Fibroblast of skin of left biceps (primary cell): ENCODE results near the gene PEX14.

Experiments used
- DNase-seq, 2 experiments: peaks; one replicate each; pipeline ENCODE4 v3.0.0-alpha.2; 2013; ENCODE audit warnings: low read depth in 2 of 2

PEX14 gene

DNA sequence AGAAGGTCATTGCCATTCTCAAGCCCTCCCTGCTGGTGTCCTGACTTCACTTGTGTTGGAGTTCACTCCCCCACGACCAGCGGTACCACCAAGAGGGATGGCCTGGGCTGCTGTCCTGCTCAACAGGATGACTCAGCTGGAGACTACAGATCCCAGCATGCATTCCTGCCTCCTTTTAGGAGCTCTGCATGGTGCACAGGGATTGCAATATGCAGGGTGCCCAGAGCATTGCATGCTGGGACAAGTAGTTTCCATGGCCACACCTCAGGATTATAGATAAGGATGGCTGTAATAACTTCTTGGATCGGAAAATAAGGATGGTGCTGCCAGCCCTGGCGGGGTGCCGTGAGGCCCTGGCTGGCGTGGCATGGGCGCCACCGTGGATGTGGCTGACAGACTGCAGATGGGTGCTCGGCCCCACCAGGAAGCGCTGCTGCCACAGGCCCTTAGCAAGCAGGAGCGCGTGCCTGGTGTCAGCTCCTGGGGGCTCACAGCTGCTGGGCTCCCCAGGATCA is 171.7 kb downstream of the PEX14 start:
- DNase-seq = no peak

DNA sequence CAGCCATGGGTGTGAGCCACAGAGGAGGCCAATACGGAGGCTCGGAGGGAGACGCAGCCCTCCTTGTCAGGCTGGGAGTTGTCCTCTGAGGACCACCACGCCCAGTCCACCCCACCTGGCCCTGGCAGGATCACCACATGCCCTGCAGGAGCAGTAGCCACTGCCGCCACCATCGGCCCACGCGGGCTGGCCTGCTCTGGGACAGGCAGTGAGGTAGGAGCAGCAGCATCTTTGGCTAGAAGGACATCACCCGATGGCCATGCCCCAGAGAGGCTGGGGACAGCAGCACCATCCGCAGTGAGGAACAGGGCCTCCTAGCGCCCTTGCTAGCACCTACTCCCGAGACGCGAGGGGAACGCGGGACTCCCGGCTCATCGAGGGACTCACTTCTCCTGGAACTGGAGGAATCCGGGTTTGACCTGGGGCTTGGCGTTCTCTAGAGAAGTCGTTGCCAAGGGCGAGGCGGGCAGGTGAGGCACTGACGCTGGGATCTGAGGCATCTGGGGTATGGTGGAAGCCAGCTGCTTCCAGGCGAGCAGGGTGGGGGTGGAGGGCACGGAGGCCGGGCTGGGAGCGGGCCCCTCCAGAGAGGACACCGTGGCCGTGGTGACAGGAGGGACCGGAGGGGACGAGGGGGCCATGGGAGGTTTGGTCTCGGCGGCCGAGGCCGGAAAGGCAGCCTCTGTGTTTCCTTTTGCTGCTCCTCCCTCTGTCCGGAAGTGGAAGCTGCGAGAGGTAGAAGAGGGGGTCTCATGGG is 172.8 kb downstream of the PEX14 start:
- DNase-seq = no peak

DNA sequence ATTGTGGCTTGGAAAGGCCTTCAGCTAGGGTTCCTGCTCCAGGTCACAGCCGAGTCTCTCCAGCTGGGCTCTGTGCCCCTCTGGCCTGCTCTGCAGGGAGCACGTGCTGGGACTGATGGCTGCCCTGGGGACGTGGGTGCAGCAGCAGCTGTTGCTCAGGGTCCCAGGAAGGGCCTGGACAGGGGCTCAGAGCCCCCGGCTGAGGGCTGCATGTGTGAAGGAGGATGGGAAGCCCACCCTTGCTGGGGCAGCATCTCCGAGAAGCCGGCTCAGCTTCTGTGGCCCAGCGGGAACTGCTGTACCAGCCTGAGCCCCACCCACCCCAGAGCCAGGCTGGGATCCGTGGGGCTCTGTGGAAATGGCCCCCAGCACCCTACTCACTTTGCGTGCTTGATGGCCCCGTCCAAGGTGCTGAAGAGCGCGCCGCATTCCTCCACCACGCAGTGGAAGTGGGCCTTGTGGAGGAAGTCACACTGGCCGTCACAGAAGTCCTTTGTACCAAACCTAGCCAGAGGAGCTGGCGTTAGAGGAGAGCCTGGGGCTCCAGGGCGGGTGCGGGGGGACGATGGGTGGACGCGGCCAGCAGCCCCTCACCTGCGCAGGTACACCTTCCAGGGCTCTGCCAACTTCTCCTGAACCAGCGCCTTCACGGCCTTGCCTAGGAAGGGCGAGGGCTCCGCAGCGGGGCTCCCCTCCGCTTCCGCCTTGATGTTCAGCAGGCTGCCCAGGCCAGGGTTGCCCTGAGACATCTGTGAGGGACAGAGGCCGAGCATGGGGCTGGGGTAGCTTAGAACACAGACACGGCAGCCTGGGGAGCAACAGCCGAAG is 174.2 kb downstream of the PEX14 start:
- no peak for DNase-seq

DNA sequence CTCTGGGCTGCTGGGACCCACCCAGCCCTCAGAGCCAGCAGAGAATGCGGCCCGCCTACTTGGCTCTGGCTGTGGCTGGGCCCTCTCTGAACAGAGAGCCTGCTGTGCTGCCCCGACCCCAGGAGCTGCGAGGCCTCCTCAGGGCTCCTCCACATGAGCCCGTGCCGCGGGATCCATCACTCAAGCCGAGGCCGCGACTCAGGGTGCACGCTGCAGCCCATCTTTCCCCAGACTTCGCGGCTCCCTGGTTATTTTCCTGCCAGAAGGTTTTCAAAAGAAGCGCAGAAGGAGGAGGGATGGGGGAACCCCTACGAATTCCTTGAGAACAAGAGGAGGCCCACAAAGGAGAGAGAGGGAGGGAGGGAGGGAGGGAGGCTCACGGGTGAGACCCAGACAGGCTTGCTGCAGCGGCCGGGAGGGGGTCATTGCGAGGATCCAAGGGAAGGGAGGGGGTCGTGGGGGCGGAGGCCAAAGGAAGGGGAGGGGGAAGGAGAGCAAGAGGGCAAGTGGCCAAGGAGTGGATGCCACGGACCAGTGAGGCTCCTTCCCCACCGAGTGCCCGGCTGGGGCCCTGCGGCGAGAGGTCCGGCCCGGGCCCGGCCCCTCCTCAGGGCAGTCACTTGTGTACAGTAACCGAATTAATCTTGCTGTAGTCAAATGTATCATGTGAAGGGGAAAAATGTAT is 174.9 kb downstream of the PEX14 start:
- no peak for DNase-seq

DNA sequence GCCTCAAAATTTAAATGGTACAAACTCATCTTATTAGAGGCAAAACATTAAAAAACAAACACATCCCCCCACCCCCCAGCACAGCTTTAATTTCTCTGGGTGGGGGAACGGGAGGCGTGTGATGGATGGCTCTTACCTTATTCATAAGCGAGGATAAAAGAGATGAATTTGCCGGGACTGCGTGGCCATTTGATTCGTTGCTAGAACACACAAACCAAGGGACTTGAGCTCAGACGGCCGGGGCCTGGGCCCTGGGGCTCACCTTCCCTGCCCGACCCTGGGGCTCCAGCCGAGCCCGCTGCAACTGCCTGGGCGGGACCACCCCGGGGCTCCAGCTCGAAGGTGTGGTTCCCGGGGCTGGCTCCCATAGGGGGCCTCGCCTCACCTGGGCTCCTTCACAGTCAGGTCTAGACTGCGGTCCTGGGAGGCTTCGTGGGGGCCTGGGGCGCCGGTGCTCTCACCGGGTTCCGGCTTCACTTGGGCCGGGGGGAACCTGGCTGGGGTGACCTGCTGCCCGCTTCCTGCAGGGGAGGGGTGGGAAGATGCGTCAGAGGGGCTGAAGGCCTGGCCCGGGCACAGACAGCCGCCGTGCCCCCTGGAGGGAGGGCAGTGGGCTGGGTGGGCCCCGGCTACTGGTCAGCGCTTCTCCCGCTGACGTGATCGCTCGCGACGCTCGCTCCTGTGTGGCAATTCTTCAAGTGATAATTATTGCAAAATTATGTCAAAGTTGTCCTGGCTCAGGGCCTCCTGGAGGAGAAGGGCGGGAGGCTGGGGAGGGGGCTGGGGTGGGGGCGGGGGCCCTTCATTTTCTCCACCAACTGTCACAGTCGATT is 176.0 kb downstream of the PEX14 start:
- no peak for DNase-seq

DNA sequence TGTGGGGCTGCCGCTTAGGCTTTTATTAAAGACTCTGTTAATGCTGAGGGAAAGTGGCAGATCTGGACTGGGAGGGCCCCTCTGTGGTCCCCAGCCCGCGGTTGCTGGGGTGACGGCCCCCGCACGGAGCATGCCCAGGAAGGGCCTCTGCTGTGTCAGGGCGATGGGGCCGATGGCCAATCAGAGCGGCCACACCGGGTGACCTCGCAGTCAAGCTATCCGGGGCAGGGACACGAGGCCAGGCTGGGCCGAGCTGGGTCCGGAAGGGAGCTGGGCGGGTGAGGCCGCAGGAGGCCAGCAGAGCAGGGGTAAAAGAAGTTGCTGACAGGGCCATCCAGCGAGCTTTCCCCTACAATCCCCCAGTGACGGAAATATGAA is 176.6 kb downstream of the PEX14 start:
- DNase-seq = no peak

DNA sequence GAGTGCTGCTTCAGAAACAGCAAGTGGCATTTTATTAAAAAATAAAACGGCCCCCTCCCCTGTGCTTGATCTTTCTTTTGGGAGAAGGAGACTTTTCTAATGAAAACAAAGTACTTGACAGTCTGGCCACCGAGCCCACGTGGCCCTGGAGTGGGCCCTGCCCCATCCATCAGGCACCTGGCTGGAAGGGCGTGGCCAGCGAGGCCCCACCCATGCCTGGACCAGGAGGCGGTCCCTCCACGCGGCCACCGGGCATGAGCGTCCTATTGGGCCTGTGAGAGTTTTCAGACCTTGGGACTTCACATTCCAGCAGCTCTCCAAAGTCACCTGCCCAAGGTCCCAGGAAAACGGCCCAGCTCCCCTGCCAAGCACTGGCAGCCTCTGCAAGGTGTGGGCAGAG is 177.0 kb downstream of the PEX14 start:
- no peak for DNase-seq

DNA sequence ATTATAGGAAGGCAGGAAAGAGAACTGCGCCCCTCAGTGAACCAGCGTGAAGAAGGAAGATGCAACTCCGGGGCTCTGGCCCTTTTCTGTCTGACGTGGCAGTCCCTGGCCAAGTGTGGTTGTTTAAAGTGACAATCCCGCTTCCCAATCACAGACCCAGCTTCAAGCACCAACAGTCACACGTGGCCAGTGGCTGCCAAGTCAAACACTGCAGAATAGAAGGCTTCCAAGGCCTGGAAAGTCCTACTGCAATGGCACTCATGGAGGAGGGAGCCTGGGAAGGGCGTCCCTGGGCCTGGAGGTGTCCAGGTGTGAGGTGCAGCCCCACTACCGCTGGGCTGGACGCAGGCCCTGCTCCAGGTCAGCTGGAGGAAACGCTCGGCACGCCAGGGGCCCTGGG is 177.9 kb downstream of the PEX14 start:
- DNase-seq = no peak

DNA sequence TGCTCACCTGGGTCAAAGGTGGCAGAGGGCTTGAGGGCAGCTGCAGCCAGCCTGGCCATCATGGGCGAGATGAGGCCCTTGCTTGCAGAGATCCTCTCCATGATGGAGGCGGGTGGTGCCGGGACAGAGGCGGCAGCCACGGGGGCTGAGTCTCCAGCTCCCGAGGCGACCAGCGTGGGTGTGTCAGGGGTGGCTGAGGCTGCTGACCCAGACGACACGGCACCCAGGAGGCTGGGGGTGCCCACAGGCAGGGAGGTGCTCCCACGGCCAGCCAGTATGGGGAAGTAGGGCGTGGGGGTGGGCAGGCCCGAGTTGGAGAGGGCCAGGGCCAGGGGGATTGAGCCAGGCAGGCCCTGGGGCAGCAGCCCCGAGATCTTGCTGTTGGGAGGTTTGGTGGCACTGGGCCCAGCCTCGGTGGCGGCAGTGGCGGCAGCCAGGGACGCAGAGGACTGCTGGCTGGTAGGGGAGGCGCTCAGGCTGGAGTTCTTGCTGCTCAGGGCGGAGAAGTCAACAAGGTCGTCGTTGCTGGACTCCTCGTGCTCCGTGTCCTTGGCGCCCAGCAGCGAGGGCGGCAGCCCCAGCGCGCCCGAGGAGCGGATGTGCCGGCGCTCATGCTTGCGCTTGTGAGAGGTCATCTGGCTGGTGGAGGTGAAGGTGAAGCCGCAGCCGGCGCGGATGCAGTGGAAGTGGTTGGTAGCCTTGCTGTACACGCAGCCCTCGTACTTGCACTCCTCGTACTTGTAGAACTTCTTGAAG is 178.8 kb downstream of the PEX14 start:
- DNase-seq = no peak

DNA sequence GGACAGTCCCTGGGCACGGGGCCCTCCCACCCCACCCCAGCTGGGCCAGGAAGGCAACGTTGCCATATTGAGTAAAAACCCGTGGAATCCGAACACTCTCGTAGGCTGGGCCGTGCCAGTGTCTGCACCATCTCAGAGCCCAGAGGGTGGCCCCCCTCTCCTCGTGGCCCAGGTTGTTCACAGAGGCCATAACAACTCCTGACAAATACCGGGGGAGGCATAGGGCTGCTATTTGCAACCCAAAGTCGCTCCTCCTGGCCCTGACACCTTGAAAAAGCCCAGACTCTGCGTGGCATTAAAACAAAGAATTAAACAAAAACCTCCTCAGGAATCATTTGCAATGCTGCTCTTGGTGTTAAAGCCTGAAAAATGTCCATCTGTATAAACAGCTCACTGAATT is 180.3 kb downstream of the PEX14 start:
- DNase-seq = no peak

DNA sequence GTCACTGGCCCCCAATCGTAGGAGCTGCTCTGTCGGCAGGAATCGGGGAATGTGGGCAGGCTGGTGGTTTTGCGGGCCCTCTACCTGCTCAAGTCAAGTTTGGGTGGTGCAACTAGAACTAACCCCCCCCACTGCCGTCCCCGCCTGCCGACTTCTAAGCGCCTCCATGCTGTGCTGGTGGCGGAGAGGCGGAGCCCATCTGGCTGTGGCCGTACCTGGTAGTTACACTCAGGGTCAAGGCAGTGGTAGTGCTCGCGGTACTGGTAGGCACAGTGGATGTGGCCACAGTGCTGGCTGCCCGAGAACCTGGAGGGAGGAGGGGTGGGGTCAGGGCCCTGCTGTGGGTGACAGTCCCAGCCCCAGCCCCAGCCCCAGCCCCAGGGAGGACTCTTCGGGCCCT is 181.7 kb downstream of the PEX14 start:
- DNase-seq = no peak

DNA sequence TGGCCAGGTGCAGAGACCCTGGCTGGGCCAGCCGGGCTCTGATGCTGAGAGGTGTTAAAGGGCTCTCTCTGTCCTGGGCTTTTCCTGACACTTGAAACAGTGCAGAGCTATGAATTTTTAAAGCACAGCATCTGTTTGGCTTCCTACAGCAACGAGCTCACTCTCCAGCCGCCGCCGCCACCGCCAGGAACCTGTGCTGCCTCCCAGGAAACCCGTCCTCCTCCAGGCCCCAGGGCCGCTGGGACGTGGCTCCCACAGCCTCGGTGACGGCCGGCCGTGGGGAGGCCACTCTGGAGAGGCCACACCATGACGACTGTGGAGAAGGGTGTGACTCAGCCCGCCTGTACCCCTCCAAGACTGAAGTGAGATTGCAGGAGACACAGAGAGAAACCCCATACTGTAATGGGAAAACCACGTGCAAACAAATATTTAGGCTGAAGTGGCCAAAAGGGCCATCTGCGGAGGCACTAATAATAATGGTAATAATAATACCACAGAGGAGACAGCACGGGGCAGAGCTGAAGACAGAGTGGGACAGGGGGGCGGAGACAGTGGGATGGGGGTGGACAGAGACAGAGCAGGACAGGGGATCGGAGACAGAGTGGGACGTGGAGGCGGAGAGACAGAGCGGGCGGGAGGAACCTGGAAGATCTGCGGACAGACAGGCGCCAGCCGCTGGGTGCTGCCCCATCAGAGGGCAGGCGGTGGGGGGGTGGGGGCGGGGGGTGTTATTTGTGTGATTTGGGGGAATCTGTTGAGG is 182.5 kb downstream of the PEX14 start:
- DNase-seq = no peak

DNA sequence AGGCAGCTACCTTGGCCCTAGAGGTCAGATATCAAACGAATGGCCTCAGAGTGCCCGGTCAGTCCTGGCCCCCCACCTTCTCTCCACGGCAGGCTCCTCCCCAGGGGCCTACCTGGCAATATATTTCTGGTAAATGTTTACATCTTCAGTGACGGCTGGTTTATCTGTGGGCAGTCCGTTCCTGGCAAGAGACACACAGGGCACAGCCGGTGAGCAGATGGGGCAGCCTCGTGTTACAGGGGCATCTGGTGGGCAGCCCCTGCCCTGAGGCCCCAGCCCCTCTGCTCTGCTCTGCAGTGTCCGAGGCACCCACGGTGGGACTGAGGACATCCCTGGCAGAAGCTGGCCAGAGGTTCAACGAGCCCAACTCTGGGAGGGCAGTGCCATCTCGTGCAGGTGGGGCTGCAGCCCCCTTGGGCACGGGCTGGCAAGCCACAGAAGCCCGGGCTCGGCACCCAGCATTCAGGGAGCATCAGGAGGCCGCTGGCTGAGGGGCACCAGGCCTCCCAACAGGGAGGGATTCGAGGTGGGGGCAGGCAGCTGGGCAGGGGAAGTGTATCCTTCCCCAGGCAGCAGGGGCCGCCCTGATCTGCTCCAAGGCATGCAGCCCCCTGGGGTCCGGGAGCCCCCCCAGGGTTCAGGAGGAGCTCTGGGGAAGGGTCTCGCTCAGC is 183.8 kb downstream of the PEX14 start:
- DNase-seq = no peak

DNA sequence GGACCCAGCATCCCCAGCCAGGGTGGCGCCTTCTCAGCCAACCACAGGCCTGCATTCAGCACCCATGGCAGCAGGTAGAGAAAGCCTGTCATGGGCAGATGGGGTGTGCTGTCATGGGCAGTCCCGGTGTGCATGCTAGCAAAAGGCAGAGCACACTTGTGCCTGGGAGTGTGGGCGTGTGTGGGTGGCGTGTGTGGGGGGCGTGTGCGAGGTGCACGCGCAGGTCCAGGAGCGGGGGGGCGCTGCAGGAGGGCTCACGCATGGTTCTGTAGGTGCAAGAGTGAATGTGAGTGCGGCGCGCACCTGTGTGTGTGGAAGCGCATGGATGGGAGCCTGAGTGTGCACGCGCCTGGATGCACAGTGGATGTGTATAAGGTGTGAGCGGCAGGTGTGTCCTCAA is 184.5 kb downstream of the PEX14 start:
- no peak for DNase-seq

DNA sequence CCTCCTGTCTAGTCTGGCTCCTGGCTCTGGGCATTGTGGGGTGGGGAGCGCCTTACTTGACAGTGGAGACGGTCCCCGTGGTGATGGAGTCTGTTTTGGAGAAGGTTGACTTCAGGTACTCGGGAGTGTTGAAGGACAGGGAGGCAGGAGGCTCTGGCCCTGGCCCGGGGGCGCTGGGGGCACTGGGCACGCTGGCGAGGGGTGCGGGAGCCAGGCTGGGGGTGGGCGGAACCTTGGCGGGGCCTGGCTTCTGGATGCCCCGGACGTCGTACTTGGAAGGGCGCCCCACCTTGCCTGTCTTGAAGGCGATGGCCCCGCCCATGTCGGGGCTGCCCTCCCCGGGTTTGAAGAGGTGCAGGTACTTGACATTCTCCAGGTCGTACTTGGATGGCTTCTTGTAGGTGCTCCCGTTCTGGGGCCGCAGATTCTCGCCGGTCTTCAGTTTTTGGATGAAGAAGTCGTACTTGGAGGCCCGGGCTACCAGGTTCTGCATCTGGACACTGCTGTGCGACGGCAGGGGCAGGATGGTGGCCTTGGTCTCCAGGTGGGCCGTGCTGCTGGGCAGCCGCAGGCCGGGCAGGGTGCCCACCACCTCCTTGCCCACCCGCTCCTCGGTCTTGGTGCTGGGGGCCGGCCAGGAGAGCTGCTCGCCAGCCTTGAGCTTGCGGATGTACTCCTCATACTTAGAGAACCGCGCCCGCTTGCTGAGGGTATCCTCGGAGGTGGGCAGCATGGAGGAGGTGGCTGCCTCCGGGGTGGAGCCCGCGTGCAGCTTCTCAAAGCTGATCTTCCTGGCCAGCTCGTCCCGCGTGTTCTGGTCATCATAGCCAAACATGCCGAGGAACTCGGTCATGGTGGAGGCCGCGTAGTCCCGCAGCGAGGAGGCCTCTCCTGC is 185.1 kb downstream of the PEX14 start:
- DNase-seq = no peak

DNA sequence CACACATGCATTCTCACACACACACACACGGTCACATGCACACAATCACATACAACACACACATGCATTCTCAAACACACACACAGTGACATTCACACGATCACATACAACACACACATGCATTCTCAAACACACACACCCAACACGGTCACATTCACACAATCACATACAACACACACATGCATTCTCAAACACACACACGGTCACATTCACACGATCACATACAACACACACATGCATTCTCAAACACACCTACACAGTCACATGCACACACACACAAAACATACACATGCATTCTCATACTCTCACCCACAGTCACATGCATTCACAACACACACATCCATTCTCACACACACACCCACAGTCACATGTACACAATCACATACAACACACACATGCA is 186.7 kb downstream of the PEX14 start:
- no peak for DNase-seq

DNA sequence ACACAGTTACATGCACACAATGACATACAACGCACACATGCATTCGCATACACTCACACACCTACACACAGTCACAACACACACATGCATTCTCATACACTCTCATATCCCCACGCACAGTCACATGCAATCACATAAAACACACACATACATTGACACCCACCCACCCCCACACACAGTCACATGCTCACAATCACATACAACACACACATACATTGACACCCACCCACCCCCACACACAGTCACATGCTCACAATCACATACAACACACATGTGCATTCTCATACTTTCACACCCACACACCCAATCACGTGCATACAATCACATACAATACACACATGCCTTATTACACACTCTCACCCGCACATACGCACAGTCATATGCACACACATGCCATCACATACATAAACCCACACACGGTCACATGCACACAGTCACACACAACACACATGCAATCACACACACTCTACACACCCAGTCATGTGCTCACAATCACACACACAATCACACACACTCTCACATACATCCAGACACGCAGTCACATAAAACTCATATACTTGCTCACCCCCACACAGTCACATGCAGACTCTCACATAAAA is 187.4 kb downstream of the PEX14 start:
- no peak for DNase-seq
